ENCODE results near the gene PRRX2.
A peak's percentile ranks its signal among the peaks of the same experiment; 100 is the strongest.

Gene PRRX2

GRCh38 chr9:129665389-129665775 is at the start of gene PRRX2:
Gene PRRX2 (plus strand): TSS chr9:129665647. CDS start chr9:129665868, 221 bp downstream.
- H3K27me3 Mint-ChIP-seq (ENCODE audit: low read depth) = peaks cover 21% of the 10 kb centered on the region
- H3K4me1 Mint-ChIP-seq (ENCODE audit: low read depth) = peaks cover 5% of the 10 kb centered on the region
- H3K4me3 Mint-ChIP-seq = peak within 1 kb of the TSS; percentile 82
- H3K36me3 Mint-ChIP-seq (ENCODE audit: low read depth) = no peaks in the 10 kb centered on the region
- peak; percentile 47 for DNase-seq (ENCODE audit: low spot score)
- no peaks in the 10 kb centered on the region for H3K9me3 Mint-ChIP-seq
- H3K27ac Mint-ChIP-seq = no peak within 1 kb of the TSS

- H3K4me3 Mint-ChIP-seq = no peak overlapping the region
- no peak overlapping the region for H3K27ac Mint-ChIP-seq
- DNase-seq (ENCODE audit: low spot score) = no peak
- peaks cover 32% of the 10 kb centered on the region for H3K27me3 Mint-ChIP-seq (ENCODE audit: low read depth)
- H3K4me1 Mint-ChIP-seq (ENCODE audit: low read depth) = peaks cover 2% of the 10 kb centered on the region
- H3K9me3 Mint-ChIP-seq = no peaks in the 10 kb centered on the region
- peaks cover 4% of the 10 kb centered on the region for H3K36me3 Mint-ChIP-seq (ENCODE audit: low read depth)
Observed at GRCh38 chr9:129617167-129617566, 48.3 kb upstream of the PRRX2 start.

- Mint-ChIP-seq H3K4me1 (ENCODE audit: low read depth) (peaks cover 13% of the 10 kb centered on the region), H3K36me3 (ENCODE audit: low read depth) (peaks cover 4% of the 10 kb centered on the region), H3K4me3 (peak overlapping the region; percentile 21), H3K27me3 (ENCODE audit: low read depth) (peaks cover 32% of the 10 kb centered on the region), H3K9me3 (no peaks in the 10 kb centered on the region), H3K27ac (no peak overlapping the region)
- peak; percentile 33 for DNase-seq (ENCODE audit: low spot score)
Observed at GRCh38 chr9:129619787-129620668, 45.4 kb upstream of the PRRX2 start.

GRCh38 chr9:129620669-129621295 is 44.7 kb upstream of the PRRX2 start, which contains the start of gene C9orf50:
Gene C9orf50 (minus strand): TSS chr9:129621101. CDS start chr9:129620574, 527 bp downstream.
- Mint-ChIP-seq H3K9me3 (no peaks in the 10 kb centered on the region), H3K27ac (no peak within 1 kb of the TSS), H3K4me3 (peak within 1 kb of the TSS; percentile 18), H3K27me3 (ENCODE audit: low read depth) (peaks cover 32% of the 10 kb centered on the region), H3K4me1 (ENCODE audit: low read depth) (peaks cover 17% of the 10 kb centered on the region), H3K36me3 (ENCODE audit: low read depth) (peaks cover 4% of the 10 kb centered on the region)
- no peak for DNase-seq (ENCODE audit: low spot score)

- H3K27ac Mint-ChIP-seq = no peak overlapping the region
- H3K27me3 Mint-ChIP-seq (ENCODE audit: low read depth) = peaks cover 22% of the 10 kb centered on the region
- H3K4me1 Mint-ChIP-seq (ENCODE audit: low read depth) = peaks cover 29% of the 10 kb centered on the region
- peaks cover 11% of the 10 kb centered on the region for H3K36me3 Mint-ChIP-seq (ENCODE audit: low read depth)
- DNase-seq (ENCODE audit: low spot score) = no peak
- no peaks in the 10 kb centered on the region for H3K9me3 Mint-ChIP-seq
- no peak overlapping the region for H3K4me3 Mint-ChIP-seq
Observed at GRCh38 chr9:129623331-129623730, 42.1 kb upstream of the PRRX2 start.

GRCh38 chr9:129624168-129624759 is 41.2 kb upstream of the PRRX2 start:
- Mint-ChIP-seq H3K9me3 (no peaks in the 10 kb centered on the region), H3K27me3 (ENCODE audit: low read depth) (peaks cover 16% of the 10 kb centered on the region), H3K4me1 (ENCODE audit: low read depth) (peaks cover 29% of the 10 kb centered on the region), H3K4me3 (peak overlapping the region; percentile 62), H3K27ac (peak overlapping the region; percentile 85), H3K36me3 (ENCODE audit: low read depth) (peaks cover 12% of the 10 kb centered on the region)
- DNase-seq (ENCODE audit: low spot score) = peak; percentile 65

- Mint-ChIP-seq H3K9me3 (no peaks in the 10 kb centered on the region), H3K27me3 (ENCODE audit: low read depth) (peaks cover 11% of the 10 kb centered on the region), H3K36me3 (ENCODE audit: low read depth) (peaks cover 12% of the 10 kb centered on the region), H3K4me3 (peak overlapping the region; percentile 89), H3K4me1 (ENCODE audit: low read depth) (peaks cover 29% of the 10 kb centered on the region), H3K27ac (peak overlapping the region; percentile 96)
- DNase-seq (ENCODE audit: low spot score) = peak; percentile 35
Observed at GRCh38 chr9:129624947-129625346, 40.5 kb upstream of the PRRX2 start.

GRCh38 chr9:129626079-129626624 is 39.3 kb upstream of the PRRX2 start, which contains the start of gene NTMT1:
Gene NTMT1 (plus strand): TSS chr9:129626163. CDS start chr9:129632704, 6,541 bp downstream.
- no peaks in the 10 kb centered on the region for H3K9me3 Mint-ChIP-seq
- H3K36me3 Mint-ChIP-seq (ENCODE audit: low read depth) = peaks cover 13% of the 10 kb centered on the region
- peaks cover 5% of the 10 kb centered on the region for H3K27me3 Mint-ChIP-seq (ENCODE audit: low read depth)
- DNase-seq (ENCODE audit: low spot score) = peak; percentile 87
- peak within 1 kb of the TSS; percentile 96 for H3K27ac Mint-ChIP-seq
- peak within 1 kb of the TSS; percentile 89 for H3K4me3 Mint-ChIP-seq
- peaks cover 30% of the 10 kb centered on the region for H3K4me1 Mint-ChIP-seq (ENCODE audit: low read depth)

- H3K9me3 Mint-ChIP-seq = no peaks in the 10 kb centered on the region
- H3K36me3 Mint-ChIP-seq (ENCODE audit: low read depth) = peaks cover 19% of the 10 kb centered on the region
- H3K27ac Mint-ChIP-seq = peak overlapping the region; percentile 91
- peak overlapping the region; percentile 89 for H3K4me3 Mint-ChIP-seq
- H3K27me3 Mint-ChIP-seq (ENCODE audit: low read depth) = no peaks in the 10 kb centered on the region
- DNase-seq (ENCODE audit: low spot score) = no peak
- H3K4me1 Mint-ChIP-seq (ENCODE audit: low read depth) = peaks cover 33% of the 10 kb centered on the region
Observed at GRCh38 chr9:129626625-129627284, 38.7 kb upstream of the PRRX2 start.

GRCh38 chr9:129627556-129628440 is 37.6 kb upstream of the PRRX2 start:
- H3K9me3 Mint-ChIP-seq = no peaks in the 10 kb centered on the region
- peak overlapping the region; percentile 89 for H3K4me3 Mint-ChIP-seq
- H3K4me1 Mint-ChIP-seq (ENCODE audit: low read depth) = peaks cover 35% of the 10 kb centered on the region
- no peak for DNase-seq (ENCODE audit: low spot score)
- H3K36me3 Mint-ChIP-seq (ENCODE audit: low read depth) = peaks cover 25% of the 10 kb centered on the region
- H3K27me3 Mint-ChIP-seq (ENCODE audit: low read depth) = no peaks in the 10 kb centered on the region
- peak overlapping the region; percentile 91 for H3K27ac Mint-ChIP-seq

- DNase-seq (ENCODE audit: low spot score) = no peak
- Mint-ChIP-seq H3K4me1 (ENCODE audit: low read depth) (peaks cover 34% of the 10 kb centered on the region), H3K9me3 (no peaks in the 10 kb centered on the region), H3K27ac (no peak overlapping the region), H3K4me3 (no peak overlapping the region), H3K27me3 (ENCODE audit: low read depth) (no peaks in the 10 kb centered on the region), H3K36me3 (ENCODE audit: low read depth) (peaks cover 27% of the 10 kb centered on the region)
Observed at GRCh38 chr9:129628709-129629108, 36.7 kb upstream of the PRRX2 start.

- no peak overlapping the region for H3K4me3 Mint-ChIP-seq
- no peaks in the 10 kb centered on the region for H3K27me3 Mint-ChIP-seq (ENCODE audit: low read depth)
- DNase-seq (ENCODE audit: low spot score) = no peak
- H3K36me3 Mint-ChIP-seq (ENCODE audit: low read depth) = peaks cover 30% of the 10 kb centered on the region
- peaks cover 29% of the 10 kb centered on the region for H3K4me1 Mint-ChIP-seq (ENCODE audit: low read depth)
- no peaks in the 10 kb centered on the region for H3K9me3 Mint-ChIP-seq
- no peak overlapping the region for H3K27ac Mint-ChIP-seq
Observed at GRCh38 chr9:129629251-129629820, 36.1 kb upstream of the PRRX2 start.
